GM13977 (cell line): ENCODE results near the gene DST.

Experiments used
- DNase-seq: peaks from one replicate; pipeline ENCODE4 v3.0.0; 2012; ENCODE audit warnings: low spot score
- in situ Hi-C: fragments of 300-500 bp; cut with MboI; formaldehyde crosslinking; loops from one replicate; pipeline ENCODE4 v1.12.0; 2022; ENCODE audit warnings: low sequenced_read_pairs, low pct_unique_long_range_greater_than_20kb, mixed read lengths, inconsistent platforms; ENCODE audit not compliant: unreplicated experiment
- TF ChIP-seq, protein P1 (sequence below): IDR thresholded peaks from 2 replicates; pipeline ENCODE4 v1.5.1; 2012; ENCODE audit warnings: mild to moderate bottlenecking, control low read depth; ENCODE audit not compliant: insufficient read depth; ENCODE audit errors: extremely low read depth, missing control alignments

Gene DST

DNA sequence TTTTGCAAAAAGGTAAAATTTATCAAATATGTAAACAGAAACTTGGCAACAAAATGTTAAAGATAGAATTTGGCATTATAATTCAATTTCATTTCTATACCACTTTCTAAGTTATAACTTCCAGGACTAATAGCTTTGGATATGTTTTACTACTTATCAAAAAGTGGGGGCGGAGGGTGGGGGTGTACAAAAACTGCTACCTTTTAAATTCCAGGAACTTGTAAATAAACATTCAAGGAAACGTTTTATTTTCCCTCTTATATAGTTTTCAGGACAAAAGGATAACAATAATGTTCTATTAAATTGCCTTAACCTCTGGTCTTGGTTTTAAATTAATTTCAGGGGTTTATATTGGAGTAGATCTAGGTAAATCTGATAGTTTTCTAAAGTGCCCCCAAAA, 103.8 kb downstream of the DST start:
- in situ Hi-C loops = no loop called here
- TF ChIP-seq, protein P1, sequence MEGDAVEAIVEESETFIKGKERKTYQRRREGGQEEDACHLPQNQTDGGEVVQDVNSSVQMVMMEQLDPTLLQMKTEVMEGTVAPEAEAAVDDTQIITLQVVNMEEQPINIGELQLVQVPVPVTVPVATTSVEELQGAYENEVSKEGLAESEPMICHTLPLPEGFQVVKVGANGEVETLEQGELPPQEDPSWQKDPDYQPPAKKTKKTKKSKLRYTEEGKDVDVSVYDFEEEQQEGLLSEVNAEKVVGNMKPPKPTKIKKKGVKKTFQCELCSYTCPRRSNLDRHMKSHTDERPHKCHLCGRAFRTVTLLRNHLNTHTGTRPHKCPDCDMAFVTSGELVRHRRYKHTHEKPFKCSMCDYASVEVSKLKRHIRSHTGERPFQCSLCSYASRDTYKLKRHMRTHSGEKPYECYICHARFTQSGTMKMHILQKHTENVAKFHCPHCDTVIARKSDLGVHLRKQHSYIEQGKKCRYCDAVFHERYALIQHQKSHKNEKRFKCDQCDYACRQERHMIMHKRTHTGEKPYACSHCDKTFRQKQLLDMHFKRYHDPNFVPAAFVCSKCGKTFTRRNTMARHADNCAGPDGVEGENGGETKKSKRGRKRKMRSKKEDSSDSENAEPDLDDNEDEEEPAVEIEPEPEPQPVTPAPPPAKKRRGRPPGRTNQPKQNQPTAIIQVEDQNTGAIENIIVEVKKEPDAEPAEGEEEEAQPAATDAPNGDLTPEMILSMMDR = no peak
- no peak for DNase-seq

DNA sequence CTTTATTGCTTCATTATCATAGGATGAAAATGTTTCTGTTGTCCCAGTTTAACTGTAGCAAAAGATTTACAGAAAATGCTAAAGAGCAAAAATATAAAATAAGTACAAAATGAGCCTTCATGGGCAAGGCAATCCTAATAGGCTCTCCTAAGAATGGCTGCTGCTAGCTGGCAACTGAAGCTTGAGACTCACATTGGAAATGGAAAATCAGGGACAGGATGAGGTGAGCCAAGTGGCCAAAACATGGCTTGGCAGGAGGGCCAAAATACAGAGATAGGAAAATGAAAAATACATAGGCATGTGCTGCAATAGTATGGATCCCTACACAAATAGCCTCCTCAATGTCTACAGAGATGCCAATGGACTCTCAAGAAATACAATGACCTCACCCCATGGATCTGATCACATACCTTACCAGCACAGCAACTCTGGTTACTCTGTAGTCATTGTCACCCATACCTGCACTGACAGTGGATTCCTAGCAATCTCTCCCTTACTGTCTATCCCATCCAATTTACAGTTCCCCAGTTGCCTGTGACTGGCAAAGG, 105.4 kb downstream of the DST start:
- in situ Hi-C loops = no loop called here
- DNase-seq = no peak
- TF ChIP-seq, protein P1 = no peak

DNA sequence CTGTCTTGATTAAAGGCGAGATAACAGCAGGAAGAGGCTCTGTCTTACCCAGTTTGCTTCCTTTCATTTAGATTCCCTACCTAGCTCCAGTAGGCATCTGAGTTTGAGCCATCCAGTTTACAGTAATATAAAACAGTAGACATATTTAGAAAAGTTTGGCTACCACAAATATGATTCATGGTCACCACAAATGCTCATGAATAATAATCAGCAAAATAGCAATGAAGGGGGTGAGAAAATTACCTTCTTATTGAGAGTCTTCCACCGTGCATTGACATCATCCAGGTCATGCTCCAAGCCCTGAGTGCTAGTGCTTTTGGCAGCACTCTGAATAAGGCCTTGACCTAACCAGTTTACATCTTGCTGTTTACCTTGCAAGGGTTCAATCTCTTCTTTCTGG, 106.2 kb downstream of the DST start:
- TF ChIP-seq, protein P1 = no peak
- in situ Hi-C loops = no loop called here
- no peak for DNase-seq

DNA sequence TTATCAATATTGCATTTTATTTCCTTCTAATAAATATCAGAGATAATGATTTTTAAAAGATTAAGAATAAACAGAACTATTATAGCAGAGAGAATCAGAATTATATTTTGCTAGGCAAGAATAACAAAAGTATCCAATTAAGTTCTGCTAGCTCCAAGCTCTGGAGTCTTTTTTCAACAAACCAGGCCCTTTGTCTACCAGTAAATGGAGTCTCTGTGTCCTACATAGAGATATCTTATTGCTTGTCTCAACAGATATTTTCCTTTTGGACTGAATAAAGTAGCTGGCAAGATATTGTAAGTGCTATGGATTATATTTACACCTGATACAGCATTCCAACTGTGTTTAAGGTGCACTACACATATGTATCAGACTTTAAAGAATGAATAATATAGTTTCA, 107.1 kb downstream of the DST start:
- in situ Hi-C loops = no loop called here
- TF ChIP-seq, protein P1 = no peak
- no peak for DNase-seq

DNA sequence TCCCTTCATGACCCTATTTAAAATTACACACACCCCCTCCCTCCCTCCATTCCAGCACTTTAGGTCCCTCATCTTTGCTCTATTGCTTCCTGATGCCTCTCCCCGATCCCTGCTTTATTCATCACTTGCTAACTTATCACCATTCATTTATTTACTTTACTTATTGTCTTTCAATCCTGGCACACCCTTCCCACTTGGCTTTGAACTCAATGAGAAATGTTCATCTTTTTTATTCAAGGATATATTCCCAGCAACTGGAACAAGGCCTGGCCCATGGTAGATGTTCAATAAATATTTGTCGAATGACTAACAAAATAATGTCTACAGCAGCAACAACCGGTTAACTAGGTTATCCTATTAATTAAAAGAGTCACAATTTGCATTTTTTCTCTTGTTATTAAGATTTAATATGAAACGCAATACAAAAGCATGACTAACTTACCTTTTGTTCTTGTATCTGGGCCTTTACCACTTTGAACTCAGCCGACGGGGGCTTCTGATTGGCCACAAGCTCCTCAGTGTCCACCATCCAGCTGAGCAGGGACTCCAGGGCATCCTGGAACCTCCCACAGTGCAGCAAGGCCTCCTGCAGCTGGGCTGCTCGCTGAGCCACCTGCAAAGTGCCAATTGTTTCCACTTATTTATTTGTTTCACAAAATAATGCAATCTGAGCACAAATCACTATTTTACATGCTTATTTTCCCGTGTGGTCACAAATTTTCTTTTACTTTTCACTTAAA, 107.8 kb downstream of the DST start:
- in situ Hi-C loops = no loop called here
- TF ChIP-seq, protein P1 = no peak
- DNase-seq = no peak

DNA sequence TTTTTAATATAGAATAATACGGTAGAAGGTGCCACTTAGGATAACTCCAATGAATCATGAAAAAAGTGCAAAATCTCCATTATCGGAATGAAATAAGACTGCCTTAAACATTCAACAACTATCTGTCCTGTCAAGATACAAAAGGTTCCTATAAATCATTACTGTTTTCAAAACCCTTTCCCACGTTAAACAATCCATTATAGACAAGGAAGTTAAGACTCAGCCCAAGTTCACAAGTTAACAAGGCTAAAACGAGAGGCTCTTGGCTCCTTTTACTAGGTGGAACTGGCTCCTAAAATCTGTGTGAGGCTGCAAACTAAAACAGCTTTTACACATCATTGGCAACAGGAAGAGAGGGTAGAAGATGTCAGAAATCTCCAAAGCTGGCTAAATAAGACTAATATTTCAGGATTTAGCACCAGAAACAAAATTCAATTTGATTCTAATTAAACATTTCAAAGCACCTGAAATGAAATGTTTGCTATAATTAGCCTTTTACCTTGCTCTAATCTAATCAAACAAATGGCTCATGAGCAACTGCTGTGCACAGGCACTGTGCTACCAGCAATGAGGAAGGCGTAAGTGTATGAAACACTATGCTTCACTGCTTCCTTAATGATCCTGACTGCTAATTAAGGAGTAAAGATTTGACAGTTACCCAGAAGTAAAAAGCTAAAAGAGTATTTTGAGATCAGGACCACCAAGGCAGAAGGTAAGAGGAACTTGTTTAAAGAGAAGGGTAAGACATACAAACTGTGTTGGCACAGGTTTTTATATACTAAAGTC, 109.7 kb downstream of the DST start:
- TF ChIP-seq, protein P1 = no peak
- in situ Hi-C loops = no loop called here
- no peak for DNase-seq
